Subcutaneous abdominal adipose tissue (tissue), 5 donors: ENCODE measurements around the gene CHST8.

ENCODE experiments used
- H3K27ac ChIP-seq: one replicate; pipeline ENCODE4 v1.7.0; 2013; ENCODE audit warnings: low read depth, mild to moderate bottlenecking, inconsistent platforms, low read length, moderate library complexity
- H3K27me3 ChIP-seq, 5 donors: one replicate each; pipeline ENCODE4 v1.7.0; 2013; ENCODE audit warnings: low read length in 5 of 5, inconsistent platforms in 1 of 5; ENCODE audit not compliant: control insufficient read depth in 5 of 5, insufficient read depth in 4 of 5
- H3K36me3 ChIP-seq, 5 donors: one replicate each; pipeline ENCODE4 v1.7.0; 2013; ENCODE audit warnings: low read length in 5 of 5; ENCODE audit not compliant: control insufficient read depth in 5 of 5, insufficient read depth in 5 of 5
- H3K4me1 ChIP-seq, 5 donors: one replicate each; pipeline ENCODE4 v1.7.0; 2013; ENCODE audit warnings: low read length in 5 of 5, mild to moderate bottlenecking in 3 of 5, moderate library complexity in 1 of 5; ENCODE audit not compliant: control insufficient read depth in 5 of 5, insufficient read depth in 5 of 5
- H3K4me3 ChIP-seq, 5 donors: one replicate each; pipeline ENCODE4 v1.7.0; 2013; ENCODE audit warnings: low read length in 5 of 5, low read depth in 1 of 5
- H3K9ac ChIP-seq, 5 donors: one replicate each; pipeline ENCODE4 v1.7.0; 2013; ENCODE audit warnings: low read length in 5 of 5, mild to moderate bottlenecking in 4 of 5, moderate library complexity in 3 of 5
- H3K9me3 ChIP-seq, 5 donors: one replicate each; pipeline ENCODE4 v1.7.0; 2013; ENCODE audit warnings: low read length in 5 of 5; ENCODE audit not compliant: control insufficient read depth in 5 of 5
- donor health status: healthy.
- donor health status: healthy.
- donor health status: healthy.
- donor health status: healthy.
- donor health status: healthy.

Gene CHST8

GRCh38 chr19:33747273-33747672, 125.5 kb downstream of the CHST8 start:
- H3K36me3 ChIP-seq: no peaks in the 10 kb centered on the region
- no peak overlapping the region for H3K4me3 ChIP-seq
- H3K9ac ChIP-seq: no peak overlapping the region
- H3K9me3 ChIP-seq: no peaks in the 10 kb centered on the region
- no peak overlapping the region for H3K27ac ChIP-seq
- H3K4me1 ChIP-seq: no peaks in the 10 kb centered on the region
- H3K27me3 ChIP-seq: peaks cover 0 to 26% (median 16%) of the 10 kb centered on the region in 5 donors

- no peaks in the 10 kb centered on the region for H3K4me1 ChIP-seq
- no peak overlapping the region for H3K27ac ChIP-seq
- H3K36me3 ChIP-seq: no peaks in the 10 kb centered on the region
- no peak overlapping the region for H3K9ac ChIP-seq
- no peak overlapping the region for H3K4me3 ChIP-seq
- peaks cover 0 to 24% (median 16%) of the 10 kb centered on the region in 5 donors for H3K27me3 ChIP-seq
- H3K9me3 ChIP-seq: no peaks in the 10 kb centered on the region
These were observed 126.5 kb downstream of the CHST8 start for GRCh38 chr19:33748231-33748630.

- no peaks in the 10 kb centered on the region for H3K9me3 ChIP-seq
- no peak overlapping the region for H3K4me3 ChIP-seq
- no peak overlapping the region for H3K9ac ChIP-seq
- H3K36me3 ChIP-seq: no peaks in the 10 kb centered on the region
- H3K27me3 ChIP-seq: peaks cover 0 to 24% (median 17%) of the 10 kb centered on the region in 5 donors
- H3K27ac ChIP-seq: no peak overlapping the region
- H3K4me1 ChIP-seq: no peaks in the 10 kb centered on the region
These were observed 127.3 kb downstream of the CHST8 start for GRCh38 chr19:33749016-33749415.

- no peaks in the 10 kb centered on the region for H3K36me3 ChIP-seq
- H3K27me3 ChIP-seq: peaks cover 0 to 31% (median 24%) of the 10 kb centered on the region in 5 donors
- no peaks in the 10 kb centered on the region for H3K9me3 ChIP-seq
- H3K4me1 ChIP-seq: no peaks in the 10 kb centered on the region
- no peak overlapping the region for H3K4me3 ChIP-seq
- no peak overlapping the region for H3K9ac ChIP-seq
- no peak overlapping the region for H3K27ac ChIP-seq
These were observed 127.9 kb downstream of the CHST8 start for GRCh38 chr19:33749619-33750175.

- H3K36me3 ChIP-seq: no peaks in the 10 kb centered on the region
- H3K9ac ChIP-seq: no peak overlapping the region
- H3K27me3 ChIP-seq: peaks cover 7 to 40% (median 21%) of the 10 kb centered on the region in 5 donors
- no peaks in the 10 kb centered on the region for H3K9me3 ChIP-seq
- no peak overlapping the region for H3K27ac ChIP-seq
- H3K4me1 ChIP-seq: no peaks in the 10 kb centered on the region
- no peak overlapping the region for H3K4me3 ChIP-seq
These were observed 129.1 kb downstream of the CHST8 start for GRCh38 chr19:33750587-33751435.

GRCh38 chr19:33751436-33751770, 129.7 kb downstream of the CHST8 start:
- H3K36me3 ChIP-seq: no peaks in the 10 kb centered on the region
- H3K27ac ChIP-seq: no peak overlapping the region
- H3K9me3 ChIP-seq: no peaks in the 10 kb centered on the region
- peaks cover 10 to 40% (median 21%) of the 10 kb centered on the region in 5 donors for H3K27me3 ChIP-seq
- H3K9ac ChIP-seq: no peak overlapping the region
- no peak overlapping the region for H3K4me3 ChIP-seq
- H3K4me1 ChIP-seq: no peaks in the 10 kb centered on the region

GRCh38 chr19:33752018-33752800, 130.5 kb downstream of the CHST8 start:
- H3K27me3 ChIP-seq: peaks cover 10 to 36% (median 21%) of the 10 kb centered on the region in 5 donors
- no peaks in the 10 kb centered on the region for H3K9me3 ChIP-seq
- no peak overlapping the region for H3K9ac ChIP-seq
- no peak overlapping the region for H3K4me3 ChIP-seq
- H3K4me1 ChIP-seq: no peaks in the 10 kb centered on the region
- no peaks in the 10 kb centered on the region for H3K36me3 ChIP-seq
- H3K27ac ChIP-seq: no peak overlapping the region

GRCh38 chr19:33752945-33753344, 131.2 kb downstream of the CHST8 start:
- no peak overlapping the region for H3K27ac ChIP-seq
- peaks cover 10 to 32% (median 21%) of the 10 kb centered on the region in 5 donors for H3K27me3 ChIP-seq
- H3K36me3 ChIP-seq: no peaks in the 10 kb centered on the region
- H3K9me3 ChIP-seq: no peaks in the 10 kb centered on the region
- no peak overlapping the region for H3K4me3 ChIP-seq
- no peak overlapping the region for H3K9ac ChIP-seq
- H3K4me1 ChIP-seq: no peaks in the 10 kb centered on the region

GRCh38 chr19:33754361-33754760, 132.6 kb downstream of the CHST8 start:
- Histone ChIP-seq H3K9me3 (no peaks in the 10 kb centered on the region), H3K27ac (no peak overlapping the region), H3K4me1 (peaks cover 0 to 7% (median 0%) of the 10 kb centered on the region in 5 donors), H3K27me3 (peaks cover 6 to 32% (median 15%) of the 10 kb centered on the region in 5 donors), H3K9ac (no peak overlapping the region), H3K36me3 (no peaks in the 10 kb centered on the region), H3K4me3 (peak overlapping the region in 1 of 5 donors; percentile 11)
